Gastrocnemius medialis (tissue), 4 donors: ENCODE measurements around the gene IL9.

Experiments
- POLR2A ChIP-seq, 2 donors: fragments of 450-650 bp; IDR thresholded peaks; one replicate each; pipeline ENCODE4 v1.6.1; 2017; ENCODE audit warnings: antibody characterized with exemption in 2 of 2, mild to moderate bottlenecking in 2 of 2, moderate library complexity in 2 of 2
- TF ChIP-seq, protein P1 (sequence below), 5 experiments: fragments of 450-650 bp in 3 of 5; fragments of 200-600 bp in 2 of 5; sonication (generic) in 2 of 5; IDR thresholded peaks in 4 of 5; conservative IDR thresholded peaks in 1 of 5; 1 replicate in 4 of 5; 2 replicates in 1 of 5; pipeline ENCODE4 v1.5.1; 2016 to 2019; ENCODE audit warnings: antibody characterized with exemption in 5 of 5, mild to moderate bottlenecking in 3 of 5, moderate library complexity in 3 of 5

DNA sequence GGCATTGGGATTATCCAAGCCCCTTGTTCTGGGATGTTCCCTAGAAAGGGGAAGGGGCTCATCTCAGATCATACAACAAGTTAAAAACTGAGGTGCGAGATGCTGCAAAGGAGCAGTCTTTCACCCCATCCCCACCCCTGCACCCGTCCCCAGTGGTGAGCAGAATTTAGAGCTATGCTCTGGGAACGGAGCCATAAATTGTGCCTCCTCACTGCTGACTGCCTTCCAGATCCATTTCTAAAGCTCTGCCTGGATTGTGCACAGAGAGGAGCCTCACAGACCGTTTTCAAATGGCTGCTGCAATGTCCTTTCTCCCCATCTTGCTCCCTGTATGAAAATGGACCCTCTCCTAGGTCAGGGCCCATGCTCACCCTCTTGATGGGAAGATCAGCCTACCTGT, 52.9 kb downstream of the IL9 start:
- TF ChIP-seq, protein P1, sequence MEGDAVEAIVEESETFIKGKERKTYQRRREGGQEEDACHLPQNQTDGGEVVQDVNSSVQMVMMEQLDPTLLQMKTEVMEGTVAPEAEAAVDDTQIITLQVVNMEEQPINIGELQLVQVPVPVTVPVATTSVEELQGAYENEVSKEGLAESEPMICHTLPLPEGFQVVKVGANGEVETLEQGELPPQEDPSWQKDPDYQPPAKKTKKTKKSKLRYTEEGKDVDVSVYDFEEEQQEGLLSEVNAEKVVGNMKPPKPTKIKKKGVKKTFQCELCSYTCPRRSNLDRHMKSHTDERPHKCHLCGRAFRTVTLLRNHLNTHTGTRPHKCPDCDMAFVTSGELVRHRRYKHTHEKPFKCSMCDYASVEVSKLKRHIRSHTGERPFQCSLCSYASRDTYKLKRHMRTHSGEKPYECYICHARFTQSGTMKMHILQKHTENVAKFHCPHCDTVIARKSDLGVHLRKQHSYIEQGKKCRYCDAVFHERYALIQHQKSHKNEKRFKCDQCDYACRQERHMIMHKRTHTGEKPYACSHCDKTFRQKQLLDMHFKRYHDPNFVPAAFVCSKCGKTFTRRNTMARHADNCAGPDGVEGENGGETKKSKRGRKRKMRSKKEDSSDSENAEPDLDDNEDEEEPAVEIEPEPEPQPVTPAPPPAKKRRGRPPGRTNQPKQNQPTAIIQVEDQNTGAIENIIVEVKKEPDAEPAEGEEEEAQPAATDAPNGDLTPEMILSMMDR (IDR thresholded peaks at IDR 0.05 in 4 of 5, conservative IDR thresholded peaks at IDR 0.05 in 1 of 5), result no peak
- no peak for TF ChIP-seq POLR2A (IDR thresholded peaks at IDR 0.05)
